A549 treated with GW870086 at 1 μM for 4 hours (cell line): ENCODE measurements around the gene SLC4A4. TPM values are rescaled to one million over a fixed set of nuclear protein-coding genes. Genes with fewer than 3 reads are reported as not detected.

Source experiments
- total RNA-seq: library from RNA; stranded (reverse); fragments of 200-300 nt; extraction: Qiagen RNA extraction; gene quantifications from 5 replicates; pipeline ENCODE4 v1.2.3, GENCODE V29; 2022; ENCODE audit warnings: low read depth

SLC4A4 gene
- total RNA-seq: 0.91 to 1.7 TPM (median 1.2 TPM) in 5 replicates

GRCh38 chr4:71338846-71339593 lies at the start of gene SLC4A4:
Gene SLC4A4 (plus strand): TSS chr4:71339020.

